ENCODE data around the gene B3GNT4.
A peak's percentile ranks its signal among the peaks of the same experiment; 100 is the strongest.
"Not testable (repeated sequence)": the region's sequence is repeated elsewhere in the genome, so short reads cannot be mapped to it uniquely, and the experiment has no call there.

Gene B3GNT4
- 0 to 0.47 reads per million in 2 donors for total RNA-seq

DNA sequence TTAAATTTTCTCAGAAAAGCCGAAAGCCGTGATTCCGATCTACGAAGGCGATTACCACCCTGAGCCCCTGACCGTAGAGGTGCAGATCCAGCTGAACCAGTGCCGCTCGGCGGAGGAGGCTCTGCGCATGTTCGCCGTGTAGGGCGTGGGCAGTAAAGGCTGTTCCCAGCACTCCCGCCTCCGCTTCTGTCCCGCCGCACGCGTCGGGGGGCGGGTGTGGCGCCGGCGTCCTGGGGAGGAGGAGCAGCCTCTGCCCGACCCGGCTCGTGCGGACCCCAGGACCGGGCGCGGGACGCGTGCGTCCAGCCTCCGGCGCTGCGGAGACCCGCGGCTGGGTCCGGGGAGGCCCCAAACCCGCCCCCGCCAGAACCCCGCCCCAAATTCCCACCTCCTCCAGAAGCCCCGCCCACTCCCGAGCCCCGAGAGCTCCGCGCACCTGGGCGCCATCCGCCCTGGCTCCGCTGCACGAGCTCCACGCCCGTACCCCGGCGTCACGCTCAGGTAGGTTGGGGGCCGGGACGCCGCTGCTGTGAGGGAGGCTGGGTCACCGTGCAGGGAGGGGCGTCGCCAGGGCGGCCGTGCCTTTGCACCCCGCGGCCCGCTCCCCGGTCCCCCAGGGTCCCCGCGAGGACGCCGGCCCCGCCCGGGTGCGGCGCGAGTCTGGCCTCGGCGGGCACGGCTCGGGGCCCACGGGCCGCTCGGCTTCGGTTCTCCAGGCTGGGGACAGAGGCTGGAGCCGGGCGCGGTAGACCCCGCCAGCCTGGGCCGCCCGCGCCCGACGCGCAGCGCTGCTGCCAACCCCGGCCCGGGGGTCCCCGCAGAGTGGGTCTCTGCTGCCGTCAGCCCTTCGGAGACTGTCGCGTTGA, at the start of gene B3GNT4:
B3GNT4 (plus strand) TSS at position 409 of the 866 bp plus-strand sequence. CDS start 910 bp downstream, outside the sequence.
- DNase-seq, result peak; percentile 38 to 66 (median 58)

DNA sequence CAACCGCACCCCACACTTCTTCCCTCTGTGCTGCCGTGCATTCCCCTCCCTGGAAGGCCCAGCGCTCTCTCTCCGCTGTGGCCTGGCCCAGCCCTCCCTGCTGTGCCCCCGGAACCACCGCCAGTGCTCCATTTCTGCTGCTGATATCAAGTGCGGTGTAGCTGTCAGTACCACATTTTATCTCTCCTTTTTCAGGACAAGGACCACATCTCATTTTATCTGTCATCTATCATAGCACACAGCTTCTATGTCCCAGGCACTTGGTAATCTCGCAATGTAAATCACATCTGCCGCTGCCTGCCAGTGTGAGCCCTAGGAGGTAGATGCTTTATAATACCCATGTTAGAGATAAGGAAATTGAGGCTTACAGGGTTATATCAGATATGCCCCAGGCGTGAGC, 47.8 kb upstream of the B3GNT4 start:
- peak in 1 of 5 experiments; percentile 68 for DNase-seq

DNA sequence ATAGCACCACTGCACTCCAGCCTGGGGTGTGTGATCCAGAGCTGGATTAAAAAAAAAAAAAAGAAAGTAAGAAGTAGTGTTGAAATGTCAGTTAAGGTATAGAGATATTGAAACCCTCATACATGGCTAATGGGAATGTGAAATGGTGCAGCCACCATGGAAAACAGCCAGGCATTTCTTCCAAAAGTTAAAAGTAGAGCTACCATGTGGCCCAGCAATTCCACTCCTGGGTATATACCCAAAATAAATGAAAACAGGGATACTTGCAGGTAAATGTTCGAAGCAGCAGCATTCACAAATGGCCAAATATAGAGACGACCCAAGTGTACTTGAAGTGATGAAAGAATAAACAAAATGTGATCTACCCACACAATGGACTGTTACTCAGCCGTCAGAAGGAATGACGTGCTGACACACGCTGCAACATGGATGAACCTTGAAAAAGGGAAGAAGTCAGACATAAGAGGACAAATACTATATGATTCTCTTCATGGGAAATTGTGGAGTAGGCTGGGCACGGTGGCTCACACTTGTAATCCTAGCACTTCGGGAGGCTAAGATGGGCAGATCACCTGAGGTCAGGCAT, 44.7 kb upstream of the B3GNT4 start:
- DNase-seq, result no peak

- DNase-seq, result peak in 1 of 5 experiments; percentile 54
These were observed 43.6 kb upstream of the B3GNT4 start for GRCh38 chr12:122159882-122160281.

DNA sequence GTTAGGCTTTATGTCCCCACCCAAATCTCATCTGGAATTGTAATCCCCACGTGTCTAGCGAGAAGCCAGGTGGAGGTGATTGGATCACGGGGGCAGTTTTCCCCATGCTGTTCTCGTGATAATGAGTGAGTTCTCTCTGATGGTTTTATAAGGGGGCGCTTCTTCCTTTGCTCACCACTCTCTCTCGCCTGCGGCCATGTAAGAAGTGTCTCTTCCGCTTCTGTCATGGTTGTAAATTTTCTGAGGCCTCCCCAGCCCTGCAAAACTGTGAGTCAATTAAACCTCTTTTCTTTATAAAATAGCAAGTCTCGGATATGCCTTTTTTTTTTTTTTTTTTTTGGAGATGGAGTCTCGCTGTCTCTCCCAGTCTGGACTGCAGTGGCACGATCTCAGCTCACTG, 42.7 kb upstream of the B3GNT4 start:
- DNase-seq, result no peak

GRCh38 chr12:122161682-122162081, 41.8 kb upstream of the B3GNT4 start:
- DNase-seq, result peak in 2 of 5 experiments; percentile 21 to 93

DNA sequence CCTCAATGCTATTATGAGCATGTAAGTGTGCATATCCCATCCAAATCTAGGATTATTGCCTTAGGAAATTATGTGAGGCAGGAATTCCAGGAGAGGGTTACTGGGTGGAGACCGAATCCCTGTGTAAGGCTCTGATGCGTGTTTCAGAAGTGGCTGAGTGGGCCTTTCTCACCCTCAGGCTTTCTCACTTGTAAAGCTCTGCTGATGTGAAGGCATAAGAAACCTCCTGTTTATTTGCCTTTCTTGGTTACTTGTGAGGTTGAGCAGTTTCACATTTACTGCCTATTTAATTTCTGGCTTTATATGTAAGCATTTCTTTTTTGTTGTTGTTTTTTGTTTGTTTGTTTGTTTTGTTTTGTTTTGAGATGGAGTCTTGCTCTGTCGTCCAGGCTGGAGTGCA, 40.5 kb upstream of the B3GNT4 start:
- peak in 1 of 5 experiments; percentile 66 for DNase-seq

GRCh38 chr12:122166422-122167349, 36.8 kb upstream of the B3GNT4 start:
- DNase-seq, result peak in 2 of 5 experiments; percentile 40 to 98

- peak in 1 of 5 experiments; percentile 77 for DNase-seq
These were observed 36.1 kb upstream of the B3GNT4 start for GRCh38 chr12:122167356-122167925.

- no peak for DNase-seq
These were observed 35.0 kb upstream of the B3GNT4 start for GRCh38 chr12:122168492-122168891.

- no peak for DNase-seq
These were observed 32.1 kb upstream of the B3GNT4 start for GRCh38 chr12:122171399-122171798.

DNA sequence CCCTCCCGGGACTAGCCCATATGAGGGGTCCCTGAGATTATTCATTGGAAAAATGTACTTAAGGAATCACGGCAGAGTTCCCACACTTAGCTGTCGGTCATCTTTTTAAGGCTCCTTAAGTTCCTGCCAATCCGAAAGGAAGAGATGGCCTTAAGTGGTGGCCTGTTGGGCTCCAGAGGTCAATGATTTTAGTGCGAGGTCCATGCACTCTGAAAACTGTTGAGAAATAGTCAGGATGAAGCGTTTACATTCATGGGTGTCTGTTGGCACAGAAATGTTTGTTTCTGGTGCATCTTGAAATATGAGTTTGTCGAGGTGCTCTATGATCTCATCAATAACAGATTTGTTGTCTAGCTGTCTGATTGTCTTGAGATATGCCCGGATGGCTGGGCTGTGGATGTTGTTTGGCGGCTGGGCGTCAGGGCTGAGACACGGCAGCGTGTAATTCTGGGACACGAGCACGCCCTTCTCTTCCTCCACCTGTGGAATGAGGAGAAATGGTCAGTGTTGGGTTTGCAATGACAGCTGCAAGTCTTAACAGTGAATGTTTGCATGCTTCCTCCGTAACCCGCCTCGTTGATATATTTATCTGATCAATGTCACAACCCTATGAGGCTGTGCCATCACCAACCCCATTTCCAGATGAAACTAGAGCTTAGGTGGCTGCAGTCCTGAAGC, 31.1 kb upstream of the B3GNT4 start:
- DNase-seq, result no peak

- DNase-seq, result no peak
These were observed 29.2 kb upstream of the B3GNT4 start, which contains the start of gene IL31 for GRCh38 chr12:122174155-122174845. Gene IL31 (minus strand): TSS chr12:122174221. CDS start chr12:122174172, 49 bp downstream.

DNA sequence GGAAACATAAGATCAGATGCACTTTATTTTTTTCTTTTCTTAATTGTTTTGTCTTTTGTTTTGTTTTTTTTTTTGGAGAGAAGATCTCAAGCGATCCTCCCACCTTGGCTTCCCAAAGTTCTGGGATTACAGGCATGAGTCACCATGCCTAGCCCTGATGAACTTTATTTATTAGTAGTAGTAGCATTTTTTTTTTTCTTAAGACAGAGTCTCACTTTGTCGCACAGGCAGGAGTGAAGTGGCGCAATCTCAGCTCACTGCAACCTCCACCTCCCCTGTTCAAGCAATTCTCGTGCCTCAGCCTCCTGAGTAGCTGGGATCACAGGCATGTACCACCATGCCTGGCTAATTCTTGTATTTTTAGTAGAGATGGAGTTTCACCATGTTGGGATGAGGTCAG, 27.0 kb upstream of the B3GNT4 start:
- not testable (repeated sequence) for DNase-seq

- DNase-seq, result peak in 1 of 5 experiments; percentile 65
These were observed 20.5 kb upstream of the B3GNT4 start, which contains the start of gene LRRC43 for GRCh38 chr12:122182887-122183587. Gene LRRC43 (plus strand): TSS chr12:122183123. CDS start chr12:122183145, 22 bp downstream.

- no peak for DNase-seq
These were observed 19.9 kb upstream of the B3GNT4 start for GRCh38 chr12:122183588-122183940.

DNA sequence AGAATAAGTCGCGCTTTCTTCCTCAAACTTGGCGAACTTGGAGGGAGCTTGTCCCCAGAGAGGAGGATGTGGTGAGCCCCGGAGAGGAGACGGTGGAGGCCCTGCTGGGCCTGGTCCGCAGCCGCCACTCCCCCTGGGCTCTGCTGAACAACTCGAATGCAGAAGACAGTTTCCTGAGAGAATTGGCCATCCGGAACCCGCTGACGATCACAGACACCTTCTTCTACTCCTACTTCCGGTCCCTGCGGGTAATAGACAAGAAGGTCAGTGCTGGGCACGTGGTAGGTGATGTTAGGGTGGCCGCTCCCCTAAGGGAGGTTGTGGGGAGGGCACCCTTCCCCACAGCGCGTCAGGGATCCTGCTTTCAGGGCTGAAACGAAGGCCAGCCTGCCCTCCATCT, 19.0 kb upstream of the B3GNT4 start:
- DNase-seq, result no peak

- DNase-seq, result no peak
These were observed 18.4 kb upstream of the B3GNT4 start for GRCh38 chr12:122185079-122185478.

- DNase-seq, result no peak
These were observed 17.9 kb upstream of the B3GNT4 start for GRCh38 chr12:122185494-122186082.

DNA sequence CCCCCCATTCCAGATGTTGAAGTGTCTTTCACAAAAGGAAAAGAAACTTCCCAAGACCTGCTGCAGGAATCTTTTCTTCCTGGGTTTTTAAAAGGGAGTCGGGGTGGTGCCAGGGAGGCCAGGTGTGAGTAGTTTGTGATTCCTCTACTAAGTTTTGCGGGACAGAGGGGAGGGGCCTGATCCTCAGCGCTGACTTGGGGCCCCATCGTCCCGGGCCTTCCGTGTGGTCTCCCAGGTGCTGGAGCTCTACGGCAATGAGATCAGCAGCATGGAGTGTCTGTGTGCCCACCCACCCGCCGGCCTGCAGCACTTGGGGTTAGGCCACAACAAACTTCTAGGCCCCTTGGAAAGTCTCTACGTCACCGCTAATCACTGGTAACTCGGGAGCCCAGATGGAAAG, 16.0 kb upstream of the B3GNT4 start:
- DNase-seq, result no peak

Measured in T-helper 2 cell (primary cell).